HepG2 (cell line): ENCODE measurements around the gene SPPL2B. TPM values are rescaled to one million over a fixed set of nuclear protein-coding genes. Genes with fewer than 3 reads are reported as not detected.

Experiments used
- ATAC-seq: fragments of 200-7000 bp; cut with Tn5 transposase; 3 replicates; pipeline ENCODE4 v1.9.1; 2020; ENCODE audit warnings: mild to moderate bottlenecking, moderate library complexity
- BruUV-seq: library from RNA; stranded (reverse); fragments of 400-500 nt; replicated peaks from 2 replicates; lab custom pipeline; 2021; lab: Mats Ljungman, UMichigan
- CTCF ChIA-PET: fragments of 300-600 bp; formaldehyde crosslinking; extraction: SDS; loops from one replicate; lab custom pipeline; 2021; ENCODE audit warnings: low total read pairs, inconsistent platforms, low intra/inter-chr PET ratio; lab: Yijun Ruan, JAX
- POLR2A ChIA-PET: fragments of 350-600 bp; sonication (Branson Sonifier 250); formaldehyde crosslinking; loops from one replicate; lab custom pipeline; 2020; ENCODE audit warnings: antibody characterized with exemption, inconsistent platforms; lab: Yijun Ruan, JAX
- DNase-seq: peaks from one replicate; pipeline ENCODE4 v3.0.0-alpha.2; 2015; ENCODE audit warnings: low spot score
- FAIRE-seq: peaks from 3 replicates; lab custom pipeline; 2011; peaks lifted over from hg19 to GRCh38; lab: Jason Lieb, UNC
- H2AFZ ChIP-seq: one replicate; pipeline ENCODE4 v1.6.1; 2011; ENCODE audit warnings: low read length, inconsistent platforms
- H3K27ac ChIP-seq: fragments of 300-600 bp; 3 replicates; pipeline ENCODE4 v1.8.0; 2011; ENCODE audit warnings: mixed run types, mild to moderate bottlenecking, mixed read lengths, low read length, inconsistent platforms; ENCODE audit not compliant: insufficient read depth; ENCODE audit errors: extremely low read length
- H3K27me3 ChIP-seq, 2 experiments: fragments of 200-600 bp in 1 of 2; 2 replicates in 1 of 2; 3 replicates in 1 of 2; pipeline versions ENCODE4 v1.6.0 to v1.8.0; 2011; ENCODE audit warnings: low read length in 2 of 2, mild to moderate bottlenecking in 2 of 2, moderate library complexity in 2 of 2, inconsistent platforms in 1 of 2; ENCODE audit not compliant: insufficient read depth in 2 of 2, control insufficient read depth in 1 of 2
- H3K36me3 ChIP-seq, 2 experiments: fragments of 200-600 bp in 1 of 2; replicated peaks in 1 of 2; 2 replicates in 1 of 2; 3 replicates in 1 of 2; pipeline versions ENCODE4 v1.5.1 to v1.8.0; 2011; ENCODE audit warnings: low read length in 2 of 2, inconsistent platforms in 1 of 2; ENCODE audit not compliant: insufficient read depth in 2 of 2, control insufficient read depth in 1 of 2
- H3K4me1 ChIP-seq: 2 replicates; pipeline ENCODE4 v1.5.1; 2012; ENCODE audit warnings: low read length, inconsistent platforms; ENCODE audit not compliant: insufficient read depth
- H3K4me2 ChIP-seq: 2 replicates; pipeline ENCODE4 v1.6.0; 2011; ENCODE audit warnings: low read depth, low read length, inconsistent platforms
- H3K4me3 ChIP-seq, 3 experiments: fragments of 200-600 bp in 1 of 3; sonication (generic), shearing (Covaris generic) in 1 of 3; replicated peaks in 1 of 3; 2 replicates each; pipeline ENCODE4 v1.5.1; 2011 to 2016; ENCODE audit warnings: low read length in 3 of 3, inconsistent platforms in 2 of 3, low read depth in 2 of 3, mild to moderate bottlenecking in 2 of 3, control low read depth in 1 of 3, mixed read lengths in 1 of 3; ENCODE audit not compliant: insufficient read depth in 1 of 3
- H3K79me2 ChIP-seq: one replicate; pipeline ENCODE4 v1.6.1; 2011; ENCODE audit warnings: low read length, inconsistent platforms; ENCODE audit not compliant: insufficient read depth
- H3K9ac ChIP-seq: 2 replicates; pipeline ENCODE4 v1.6.0; 2011; ENCODE audit warnings: mild to moderate bottlenecking, low read depth, low read length, inconsistent platforms; ENCODE audit not compliant: insufficient read depth
- H3K9me3 ChIP-seq: 2 replicates; pipeline ENCODE4 v1.5.1; 2012; ENCODE audit warnings: mild to moderate bottlenecking, low read length
- H4K20me1 ChIP-seq: 2 replicates; pipeline ENCODE4 v1.6.0; 2011; ENCODE audit warnings: inconsistent platforms, mild to moderate bottlenecking, low read length, moderate library complexity; ENCODE audit not compliant: insufficient read depth
- ARID3A ChIP-seq: IDR thresholded peaks from 2 replicates; pipeline ENCODE4 v1.6.1; 2012; ENCODE audit warnings: low read depth, low read length, improper control_type of control experiment
- HOXA7 ChIP-seq: sonication (generic); formaldehyde crosslinking; IDR thresholded peaks from 2 replicates; pipeline ENCODE4 v1.8.1; 2022; ENCODE audit warnings: mild to moderate bottlenecking, missing genetic modification reagents, moderate library complexity
- KDM6A ChIP-seq: IDR thresholded peaks from 2 replicates; pipeline ENCODE4 v1.6.1; 2016; ENCODE audit warnings: low read depth
- MTERF4 ChIP-seq: sonication (generic); formaldehyde crosslinking; IDR thresholded peaks from 2 replicates; pipeline ENCODE4 v1.8.0; 2023; ENCODE audit warnings: mild to moderate bottlenecking, missing genetic modification reagents
- RFXANK ChIP-seq: IDR thresholded peaks from 2 replicates; pipeline ENCODE4 v1.6.1; 2016
- SNAPC4 ChIP-seq: sonication (generic); formaldehyde crosslinking; IDR thresholded peaks from 2 replicates; pipeline ENCODE4 v1.4.0; 2020; ENCODE audit warnings: mild to moderate bottlenecking, missing genetic modification reagents
- XBP1 ChIP-seq: sonication (generic); formaldehyde crosslinking; IDR thresholded peaks from 2 replicates; pipeline ENCODE4 v1.5.0; 2020; ENCODE audit warnings: missing genetic modification reagents
- ZC3H13 ChIP-seq: sonication (generic); formaldehyde crosslinking; IDR thresholded peaks from 2 replicates; pipeline ENCODE4 v1.8.1; 2023; ENCODE audit warnings: mild to moderate bottlenecking, missing genetic modification reagents, moderate library complexity
- ZNF646 ChIP-seq: sonication (generic); formaldehyde crosslinking; IDR thresholded peaks from 2 replicates; pipeline ENCODE4 v1.9.0; 2021; ENCODE audit warnings: mild to moderate bottlenecking, missing genetic modification reagents
- ZSCAN9 ChIP-seq: IDR thresholded peaks from 2 replicates; pipeline ENCODE4 v1.6.1; 2016; ENCODE audit warnings: borderline replicate concordance
- WGBS: methylation state at CpG from one replicate; pipeline ENCODE4 v1.1.6; 2017; ENCODE audit warnings: low lambda C conversion rate; 5-methylcytosine and 5-hydroxymethylcytosine counted together
- in situ Hi-C: cut with HindIII; loops from 2 replicates; pipeline ENCODE4 v1.10.0; 2017; ENCODE audit warnings: low pct_unique_long_range_greater_than_20kb; ENCODE audit not compliant: extremely low pct_ligation_motif_present
- intact Hi-C: fragments of 100-400 bp; cut with micrococcal nuclease; formaldehyde crosslinking; loops from one replicate; pipeline ENCODE4 v1.10.0; 2022; ENCODE audit not compliant: unreplicated experiment
- polyA plus RNA-seq, 8 experiments: library from polyadenylated mRNA; depleted of rRNA in 3 of 8; stranded (reverse) in 7 of 8; unstranded in 1 of 8; fragments of >200 nt; fragmentation: Illumina TruSeq in 4 of 8; extraction: Trizol in 4 of 8; gene quantifications; 2 replicates each; pipeline versions ENCODE4 v1.2.1 to v1.2.3, GENCODE V29; 2011 to 2016; ENCODE audit warnings: low read depth in 4 of 8, missing spikeins in 1 of 8, mixed read lengths in 1 of 8; ENCODE audit not compliant: insufficient read depth in 1 of 8
- total RNA-seq, 5 experiments: library from RNA; depleted of rRNA; stranded (reverse); fragments of >200 nt; fragmentation: Illumina TruSeq; extraction: Trizol; gene quantifications; 2 replicates each; pipeline ENCODE4 v1.2.3, GENCODE V29; 2016; ENCODE audit warnings: low read depth in 1 of 5

SPPL2B gene
- total and polyA plus RNA-seq, 2 of the 13 experiments (the other 11 are each of a cell fraction or from before 2014, with no cell fraction given): 14.9 to 15.2 TPM

GRCh38 chr19:2330255-2330631 is 1.8 kb downstream of the SPPL2B start:
- in situ Hi-C loops: no loop called here
- Histone ChIP-seq H3K79me2 (peaks cover 38% of the 10 kb centered on the region), H3K27me3 (no peaks in the 10 kb centered on the region; a peak in 1 of 5 replicates), H3K27ac (peak overlapping the region; percentile 53), H3K36me3 (peaks cover 3 to 12% of the 10 kb centered on the region in 2 experiments; a peak in 3 of 5 replicates), H3K4me1 (peaks cover 65% of the 10 kb centered on the region), H3K9me3 (no peaks in the 10 kb centered on the region), H2AFZ (no peak overlapping the region), H3K9ac (no peak overlapping the region), H3K4me2 (peak overlapping the region; percentile 95), H3K4me3 (peak overlapping the region; percentile 47 to 89 (median 56)), H4K20me1 (0 out of 2 replicates have a peak, but pooled peaks cover 2% of the 10 kb centered on the region)
- DNase-seq (no peak), FAIRE-seq (no peak), ATAC-seq (no peak)
- ChIA-PET POLR2A (interaction anchor here (1.0 to 3.4 kb wide), 9 partner anchors 14 to 465 kb away, joined by 3 to 35 read pairs (median 4); partner anchors contain the start of genes LMNB2, PLEKHJ1 and TIMM13), CTCF (no interaction called here)
- intact Hi-C loops: no loop called here
- no TSS peak for BruUV-seq
- WGBS: 23% methylated on average over 10 of the region's 10 CpGs
- TF ChIP-seq ARID3A (no peak), RFXANK (no peak), MTERF4 (0 out of 2 replicates have a peak, but pooled peaks have one; percentile 13), ZSCAN9 (CRISPR knock-in tag) (peak; percentile 32; the same call in 1 of the 2 replicates), XBP1 (no peak), ZC3H13 (CRISPR knock-in tag) (peak; percentile 64), SNAPC4 (CRISPR knock-in tag) (no peak), ZNF646 (CRISPR knock-in tag) (no peak), KDM6A (CRISPR knock-in tag) (no peak), HOXA7 (CRISPR knock-in tag) (no peak)
